HTR-8/SVneo (cell line): ENCODE measurements around the gene DERL3.
A peak's percentile ranks its signal among the peaks of the same experiment; 100 is the strongest.
"Not testable (repeated sequence)": the region's sequence is repeated elsewhere in the genome, so short reads cannot be mapped to it uniquely, and the experiment has no call there.

Source experiments
- DNase-seq: peaks from one replicate; pipeline ENCODE4 v3.0.0; 2011; ENCODE audit warnings: low spot score, mixed read lengths; ENCODE audit not compliant: insufficient read length
- FAIRE-seq: peaks from 2 replicates; lab custom pipeline; 2011; peaks lifted over from hg19 to GRCh38; lab: Jason Lieb, UNC

DERL3 gene

DNA sequence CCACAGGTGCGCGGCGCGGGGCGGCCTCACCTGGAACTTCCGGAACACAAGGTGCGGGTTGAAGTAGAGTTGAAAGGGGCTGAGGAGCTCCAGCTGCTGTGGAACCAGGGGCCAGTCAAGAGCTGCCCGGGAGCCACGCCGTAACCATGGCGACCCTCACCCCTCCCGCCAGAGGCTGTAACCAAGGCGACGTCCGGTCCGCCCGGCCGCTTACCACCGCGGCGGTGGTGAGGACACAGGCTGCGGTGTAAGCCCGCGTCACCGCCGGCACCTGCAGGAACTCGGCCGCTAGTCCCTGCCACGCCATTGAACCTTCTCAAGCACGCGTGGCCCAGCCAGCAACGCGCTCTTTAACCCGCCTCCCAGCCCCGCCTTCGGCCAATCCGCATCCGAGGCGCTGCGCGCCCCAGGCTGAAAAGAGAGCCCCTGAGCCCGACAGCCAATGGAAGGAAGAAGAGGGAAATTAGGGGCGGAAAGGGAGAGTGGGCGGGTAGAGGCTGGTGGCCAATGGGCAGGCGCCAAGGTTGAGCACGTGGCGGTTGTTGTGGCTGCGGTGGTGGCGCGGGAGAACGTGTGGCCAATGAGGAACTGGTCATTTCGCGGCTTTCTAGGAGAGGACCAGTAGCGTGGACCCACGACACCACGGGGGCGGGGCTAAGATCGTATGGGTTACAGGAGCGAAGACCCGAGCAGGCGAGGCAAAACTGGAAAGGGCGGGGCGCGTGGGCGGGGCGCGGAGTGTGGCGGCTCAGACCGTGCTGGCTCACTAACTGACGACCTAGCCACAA lies at the start of gene DERL3:
TSS of gene DERL3 (minus strand) at position 326 of the 788 bp plus-strand sequence. CDS start at position 307, 19 bp downstream.
- DNase-seq, result no peak
- no peak for FAIRE-seq

DNA sequence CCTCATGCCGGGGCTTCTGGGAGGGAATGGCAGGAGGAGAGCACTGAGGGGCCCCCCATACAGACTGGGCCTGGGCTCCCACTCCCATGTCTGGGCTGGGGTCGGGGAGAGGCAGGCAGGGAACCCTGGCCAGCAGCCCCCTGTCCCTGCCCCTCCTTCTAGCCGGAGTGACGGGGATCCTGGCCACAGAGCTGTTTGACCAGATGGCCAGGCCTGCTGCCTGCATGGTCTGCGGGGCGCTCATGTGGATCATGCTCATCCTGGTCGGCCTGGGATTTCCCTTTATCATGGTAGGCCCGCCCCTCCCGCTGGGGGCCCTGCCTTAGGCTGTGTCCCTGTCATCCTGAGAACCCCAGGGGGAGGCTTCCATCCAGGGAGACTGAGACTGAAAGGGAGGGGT lies 45.3 kb upstream of the DERL3 start:
- no peak for FAIRE-seq
- no peak for DNase-seq

DNA sequence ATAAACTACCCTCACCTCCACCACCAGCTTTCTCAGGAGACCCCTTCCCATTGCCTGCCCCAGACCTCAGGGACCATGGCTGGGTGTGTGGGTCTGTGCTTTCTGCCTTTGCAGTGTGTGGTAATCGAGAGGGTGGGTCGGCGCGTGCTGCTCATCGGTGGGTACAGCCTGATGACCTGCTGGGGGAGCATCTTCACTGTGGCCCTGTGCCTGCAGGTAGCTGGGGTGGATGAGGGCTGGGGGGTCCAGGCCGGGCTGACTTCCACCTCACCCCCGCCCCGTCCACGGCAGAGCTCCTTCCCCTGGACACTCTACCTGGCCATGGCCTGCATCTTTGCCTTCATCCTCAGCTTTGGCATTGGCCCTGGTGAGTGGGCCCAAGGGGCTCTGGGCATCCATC lies 44.9 kb upstream of the DERL3 start:
- FAIRE-seq (no peak), DNase-seq (no peak)

DNA sequence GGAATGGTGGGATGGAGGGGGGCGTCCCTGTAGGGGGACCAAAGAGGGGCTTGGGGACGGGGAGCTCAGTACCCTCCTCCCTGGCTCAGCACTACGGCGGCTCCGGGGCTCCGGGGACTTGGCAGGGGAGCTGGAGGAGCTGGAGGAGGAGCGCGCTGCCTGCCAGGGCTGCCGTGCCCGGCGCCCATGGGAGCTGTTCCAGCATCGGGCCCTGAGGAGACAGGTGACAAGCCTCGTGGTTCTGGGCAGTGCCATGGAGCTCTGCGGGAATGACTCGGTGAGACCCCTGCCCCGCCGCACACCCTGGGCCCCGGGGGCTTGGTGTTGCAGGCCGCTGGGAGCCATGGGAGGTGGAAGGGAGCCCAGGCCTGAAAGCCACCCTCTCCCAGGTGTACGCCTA lies 43.6 kb upstream of the DERL3 start:
- no peak for DNase-seq
- FAIRE-seq, result no peak

DNA sequence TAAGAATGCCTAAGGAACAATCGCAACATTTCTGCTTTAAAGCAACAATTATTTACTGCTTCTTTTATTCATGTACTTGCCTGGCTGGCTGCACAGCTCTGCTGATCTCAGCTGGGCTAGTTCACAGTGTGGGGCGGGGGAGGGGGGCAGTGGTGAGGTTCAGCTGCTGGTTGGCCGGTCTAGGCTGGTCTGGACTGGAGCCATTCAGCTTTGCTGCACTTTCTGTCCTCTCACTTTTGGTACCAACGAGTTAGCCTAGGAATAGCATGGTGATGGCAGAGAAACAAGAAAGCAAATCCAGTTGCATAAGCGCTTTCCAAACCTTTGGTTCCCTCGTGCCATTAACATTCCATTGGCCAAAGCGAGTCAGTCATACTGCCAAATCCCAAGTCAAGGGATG lies 39.4 kb upstream of the DERL3 start:
- FAIRE-seq (no peak), DNase-seq (no peak)

DNA sequence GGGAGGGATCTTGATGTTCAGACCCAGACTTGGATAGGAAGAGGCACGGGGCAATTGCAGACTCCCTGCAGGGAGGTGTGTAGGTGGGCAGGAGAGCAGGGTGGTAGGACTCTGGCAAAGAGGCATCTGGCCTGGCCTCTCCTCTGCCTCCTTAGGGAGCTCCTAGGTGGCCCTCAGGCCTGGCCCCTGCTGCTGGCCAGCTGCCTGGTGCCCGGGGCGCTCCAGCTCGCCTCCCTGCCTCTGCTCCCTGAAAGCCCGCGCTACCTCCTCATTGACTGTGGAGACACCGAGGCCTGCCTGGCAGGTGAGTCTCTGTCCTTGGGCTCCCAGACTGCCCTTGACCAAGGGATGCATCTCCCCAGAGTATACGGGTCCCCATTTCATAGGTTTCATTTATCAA lies 38.8 kb upstream of the DERL3 start:
- DNase-seq (no peak), FAIRE-seq (no peak)

DNA sequence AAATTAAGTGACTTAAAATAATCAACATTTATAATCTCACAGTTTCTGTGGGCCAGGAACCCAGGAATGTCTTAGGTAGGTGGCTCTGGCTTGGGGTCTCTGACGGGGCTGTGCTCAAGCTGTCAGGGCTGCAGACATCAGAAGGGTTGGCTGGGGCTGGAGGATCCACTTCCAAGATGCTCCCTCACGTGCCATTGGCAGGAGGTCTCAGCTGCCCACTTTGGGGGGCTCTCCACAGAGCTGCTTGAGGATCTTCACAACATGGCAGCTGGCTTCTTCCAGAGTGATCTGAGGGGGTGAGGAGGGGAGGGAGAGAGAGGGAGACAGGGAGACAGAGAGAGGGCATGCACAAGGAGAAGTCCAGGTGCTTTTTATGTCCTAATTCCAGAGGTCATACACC lies 37.0 kb upstream of the DERL3 start:
- FAIRE-seq (no peak), DNase-seq (no peak)

DNA sequence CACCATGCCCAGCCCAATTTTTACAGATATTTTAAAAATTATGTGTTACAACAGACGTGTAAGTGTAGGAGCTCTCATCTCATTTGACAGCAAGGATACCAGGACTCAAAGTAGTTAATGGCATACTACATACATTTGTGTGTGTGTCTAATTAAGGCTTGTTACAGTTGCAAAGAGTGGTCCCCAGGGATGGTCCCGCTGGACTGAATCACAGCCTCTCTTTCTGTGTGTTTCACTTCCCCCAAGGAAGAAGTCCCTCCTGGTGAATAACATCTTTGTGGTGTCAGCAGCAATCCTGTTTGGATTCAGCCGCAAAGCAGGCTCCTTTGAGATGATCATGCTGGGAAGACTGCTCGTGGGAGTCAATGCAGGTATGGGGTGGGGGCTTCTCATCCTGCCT lies 36.1 kb upstream of the DERL3 start:
- FAIRE-seq (no peak), DNase-seq (no peak)

DNA sequence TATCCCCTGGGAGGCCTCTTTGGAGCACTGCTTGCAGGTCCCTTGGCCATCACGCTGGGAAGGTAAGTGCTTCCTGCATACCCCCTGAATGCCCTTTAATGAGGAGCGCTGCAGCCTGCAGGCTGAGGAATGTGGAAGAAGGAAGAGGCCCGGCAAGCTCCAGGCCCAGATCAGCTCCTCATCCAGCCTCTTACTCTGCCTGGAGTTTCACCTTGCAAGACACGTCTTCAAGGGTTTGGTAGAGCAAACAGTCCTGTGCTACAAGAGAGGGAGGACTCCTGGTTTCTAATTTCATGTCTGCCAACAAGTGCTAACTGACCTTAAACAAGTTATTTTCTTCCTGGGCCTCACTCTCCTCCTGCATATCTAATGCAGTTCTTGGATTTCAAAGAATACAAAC lies 29.8 kb upstream of the DERL3 start:
- no peak for FAIRE-seq
- DNase-seq, result no peak

DNA sequence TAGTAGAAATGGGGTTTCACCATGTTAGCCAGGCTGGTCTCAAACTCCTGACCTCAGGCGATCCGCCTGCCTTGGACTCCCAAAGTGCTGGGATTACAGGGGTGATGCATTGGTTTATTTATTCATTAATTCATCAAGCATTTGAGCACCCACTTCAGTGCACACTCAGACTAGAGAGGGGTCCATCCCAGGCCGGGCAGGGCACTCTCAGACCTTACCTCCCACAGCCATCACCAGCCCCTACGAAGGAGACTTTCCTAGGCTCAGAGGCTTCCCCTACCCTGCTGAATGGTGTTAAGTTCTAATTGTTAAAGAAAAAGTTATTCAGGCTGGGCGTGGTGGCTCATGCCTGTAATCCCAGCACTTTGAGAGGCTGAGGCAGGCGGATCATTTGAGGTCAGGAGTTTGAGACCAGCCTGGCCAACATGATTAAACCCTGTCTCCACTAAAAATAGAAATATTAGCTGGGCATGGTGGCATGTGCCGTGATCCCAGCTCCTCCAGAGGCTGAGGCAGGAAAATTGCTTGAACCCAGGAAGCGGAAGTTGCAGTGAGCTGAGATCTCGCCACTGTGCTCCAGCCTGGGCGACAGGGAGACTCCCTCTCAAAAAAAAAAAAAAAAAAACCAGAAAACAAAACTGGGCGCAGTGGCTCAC lies 25.8 kb upstream of the DERL3 start:
- not testable (repeated sequence) for DNase-seq, FAIRE-seq

DNA sequence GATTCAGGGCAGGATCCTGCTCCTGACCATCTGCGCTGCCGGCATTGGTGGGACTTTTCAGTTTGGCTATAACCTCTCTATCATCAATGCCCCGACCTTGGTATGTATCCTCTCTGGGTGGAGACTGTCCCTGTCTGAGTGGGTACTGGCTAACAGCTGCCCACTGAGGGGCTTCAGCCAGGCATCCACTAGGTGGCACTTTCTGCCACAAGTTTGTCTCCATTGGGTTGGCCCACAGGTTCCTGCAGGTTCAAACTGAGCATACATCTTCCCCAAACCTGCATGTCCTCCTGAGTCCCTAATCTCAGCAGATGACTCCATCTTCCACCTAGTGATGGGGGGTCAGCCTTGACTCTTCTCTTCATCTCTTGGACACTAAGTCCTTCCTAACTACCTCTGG lies 23.3 kb upstream of the DERL3 start:
- no peak for FAIRE-seq
- DNase-seq, result peak; percentile 61

DNA sequence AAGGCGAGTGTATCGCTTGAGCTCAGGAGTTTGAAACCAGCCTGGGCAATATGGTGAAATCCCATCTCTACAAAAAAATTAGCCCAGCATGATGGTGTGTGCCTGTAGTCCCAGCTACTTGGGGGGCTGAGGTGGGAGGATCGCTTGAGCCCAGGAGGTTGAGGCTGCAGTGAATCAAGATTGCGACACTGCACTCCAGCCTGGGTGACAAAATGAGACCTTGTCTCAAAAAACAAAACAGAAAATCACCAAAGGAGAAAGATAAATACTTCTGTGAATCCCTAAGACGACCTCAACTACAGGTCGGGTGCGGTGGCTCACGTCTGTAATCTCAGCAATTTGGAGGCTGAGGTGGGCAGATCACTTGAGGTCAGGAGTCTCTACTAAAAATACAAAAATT lies 21.4 kb upstream of the DERL3 start:
- not testable (repeated sequence) for DNase-seq, FAIRE-seq

DNA sequence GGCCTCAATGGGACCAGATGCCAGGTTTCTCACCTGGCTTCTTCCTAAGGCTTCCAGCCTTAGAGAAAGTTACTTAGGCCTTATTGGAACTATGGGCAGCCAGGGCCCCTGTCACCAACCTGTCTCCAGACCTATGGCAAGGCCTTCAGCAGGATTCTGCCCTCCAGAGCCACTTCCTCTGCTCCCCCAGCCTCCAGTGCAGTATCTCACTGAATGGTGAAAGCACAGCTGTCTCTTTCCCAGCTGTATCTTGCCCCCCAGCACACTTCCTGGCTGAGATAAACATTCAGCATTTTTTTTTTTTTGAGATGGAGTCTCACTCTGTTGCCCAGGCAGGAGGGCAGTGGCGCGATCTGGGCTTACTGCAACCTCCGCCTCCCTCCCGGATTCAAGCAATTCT lies 20.4 kb upstream of the DERL3 start:
- FAIRE-seq (no peak), DNase-seq (no peak)

DNA sequence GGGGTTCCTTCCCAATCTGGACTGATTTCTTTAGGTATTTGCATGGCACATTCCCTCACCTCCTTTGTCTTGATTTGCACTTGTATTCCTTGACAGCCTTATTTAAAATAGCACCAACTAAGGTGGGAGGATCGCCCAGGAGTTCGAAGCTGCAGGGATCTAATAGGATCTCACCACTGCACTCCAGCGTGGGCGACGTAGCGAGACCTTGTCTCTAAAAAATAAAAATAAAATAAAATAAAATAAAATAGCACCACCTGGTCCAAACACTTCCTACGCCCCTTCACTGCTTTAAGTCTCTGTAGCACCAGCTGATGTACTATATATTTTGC lies 19.6 kb upstream of the DERL3 start:
- FAIRE-seq, result no peak
- no peak for DNase-seq

DNA sequence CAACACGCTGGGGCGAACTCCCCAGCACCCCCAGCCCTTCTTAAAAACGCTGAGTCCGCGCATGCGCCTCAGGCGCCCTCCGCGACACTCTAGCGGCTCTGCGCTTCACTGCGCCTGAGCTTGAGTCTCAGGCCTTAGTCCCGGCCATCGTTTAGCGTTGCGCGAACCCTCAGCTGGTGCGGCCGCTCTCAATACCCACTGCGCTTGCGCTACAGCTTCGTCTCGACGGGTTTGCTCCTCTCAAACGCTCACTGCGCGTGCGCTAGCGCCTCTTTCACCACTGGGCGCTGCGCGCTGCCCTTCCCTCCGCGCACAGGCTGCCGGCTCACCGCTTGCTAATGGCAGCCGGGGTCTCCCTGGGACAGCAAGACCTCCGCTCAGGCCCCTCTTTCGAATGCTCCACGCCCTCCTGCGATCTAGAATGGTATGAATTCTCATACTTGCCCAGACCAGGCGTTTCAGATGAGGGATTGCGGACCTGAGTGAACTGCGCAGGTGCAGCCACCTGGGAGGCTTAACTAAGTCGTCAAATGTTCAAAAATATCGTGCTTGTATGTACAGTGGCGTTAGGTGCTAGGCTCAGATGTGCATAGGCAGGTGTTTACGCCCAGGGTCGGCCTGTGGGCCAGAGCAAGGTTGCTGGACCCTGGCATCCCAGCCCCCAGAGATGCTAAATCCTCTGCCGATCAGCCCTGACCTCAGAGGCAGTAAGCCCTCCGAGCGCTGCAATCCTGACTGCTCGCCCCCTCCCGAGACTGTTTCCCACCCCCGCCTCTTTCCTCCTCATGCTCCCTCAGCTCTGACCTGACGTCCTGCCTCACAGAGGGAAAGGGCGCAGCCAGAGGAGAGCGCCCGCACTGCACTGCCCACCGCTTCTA lies 19.0 kb upstream of the DERL3 start, which contains the start of gene SLC2A11:
TSS of gene SLC2A11 (plus strand) at position 270 of the 878 bp plus-strand sequence. CDS start at position 395, 125 bp downstream.
- FAIRE-seq, result peak; percentile 77

DNA sequence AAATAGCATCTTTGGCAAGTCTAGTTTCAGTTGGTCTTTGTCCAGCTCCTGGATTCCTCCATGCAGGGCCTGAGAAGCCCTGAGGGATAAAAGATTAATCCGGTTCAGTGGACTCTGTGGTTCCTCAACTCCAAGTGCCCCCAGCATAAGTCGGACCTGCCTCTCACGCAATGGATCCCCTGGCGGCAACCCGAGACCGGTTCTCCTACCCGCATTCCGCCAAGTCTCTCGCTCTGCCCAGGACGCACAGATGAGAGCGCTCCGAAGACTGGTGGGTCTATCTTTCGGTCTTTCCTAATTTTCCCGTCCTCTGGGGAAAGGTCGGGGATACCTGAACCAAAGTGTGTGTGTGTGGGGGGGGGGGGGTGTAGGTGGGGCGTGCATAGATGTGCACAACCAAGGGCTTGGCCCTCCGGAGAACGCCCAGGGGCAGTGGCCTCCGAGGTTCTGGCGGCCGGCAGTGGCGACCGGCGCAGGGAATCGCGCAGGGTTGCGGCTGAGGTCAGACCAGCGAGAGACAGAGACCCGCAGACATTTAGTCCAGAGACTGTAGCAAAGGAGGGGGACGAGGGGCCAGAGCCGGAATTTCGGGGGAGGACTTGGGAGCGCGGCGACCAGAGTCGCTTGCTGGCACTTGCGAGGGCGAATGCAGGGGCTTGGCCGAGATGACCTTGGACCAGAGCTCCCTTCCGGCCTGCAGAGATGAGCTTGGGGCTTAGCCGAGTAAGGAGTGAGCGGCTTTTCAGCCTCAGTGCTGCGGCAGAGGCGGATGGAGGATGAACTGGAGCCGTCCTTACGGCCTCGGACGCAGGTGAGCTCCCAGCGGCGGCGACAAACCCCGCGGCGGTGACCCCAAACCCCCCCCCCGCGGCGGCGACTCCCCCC lies 18.2 kb upstream of the DERL3 start:
- DNase-seq (no peak), FAIRE-seq (no peak)

More for the DNA sequence above, 19.0 kb upstream of the DERL3 start, which contains the start of gene SLC2A11:
- peak; percentile 95 for DNase-seq

DNA sequence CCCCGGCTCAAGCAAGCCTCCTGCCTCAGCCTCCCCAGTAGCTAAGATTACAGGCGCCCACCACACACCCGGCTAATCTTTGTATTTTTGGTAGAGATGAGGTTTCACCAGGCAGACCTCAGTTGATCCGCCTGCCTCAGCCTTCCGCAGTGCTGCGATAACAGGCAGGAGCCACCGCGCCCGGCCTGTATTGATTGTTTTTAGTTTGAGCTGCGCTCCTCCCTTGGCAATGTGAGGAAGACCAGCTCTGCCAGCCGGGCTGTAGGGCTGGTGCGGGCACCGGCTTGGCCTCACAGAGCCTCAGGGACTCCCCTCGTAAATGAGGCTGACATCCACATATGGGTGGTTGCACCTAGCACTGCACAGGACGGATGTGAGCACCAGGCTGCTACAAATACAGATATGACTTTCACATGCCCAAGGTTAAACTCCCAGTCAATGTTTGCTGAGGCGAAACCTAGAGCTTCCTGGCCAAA lies 11.4 kb upstream of the DERL3 start:
- DNase-seq (no peak), FAIRE-seq (no peak)

DNA sequence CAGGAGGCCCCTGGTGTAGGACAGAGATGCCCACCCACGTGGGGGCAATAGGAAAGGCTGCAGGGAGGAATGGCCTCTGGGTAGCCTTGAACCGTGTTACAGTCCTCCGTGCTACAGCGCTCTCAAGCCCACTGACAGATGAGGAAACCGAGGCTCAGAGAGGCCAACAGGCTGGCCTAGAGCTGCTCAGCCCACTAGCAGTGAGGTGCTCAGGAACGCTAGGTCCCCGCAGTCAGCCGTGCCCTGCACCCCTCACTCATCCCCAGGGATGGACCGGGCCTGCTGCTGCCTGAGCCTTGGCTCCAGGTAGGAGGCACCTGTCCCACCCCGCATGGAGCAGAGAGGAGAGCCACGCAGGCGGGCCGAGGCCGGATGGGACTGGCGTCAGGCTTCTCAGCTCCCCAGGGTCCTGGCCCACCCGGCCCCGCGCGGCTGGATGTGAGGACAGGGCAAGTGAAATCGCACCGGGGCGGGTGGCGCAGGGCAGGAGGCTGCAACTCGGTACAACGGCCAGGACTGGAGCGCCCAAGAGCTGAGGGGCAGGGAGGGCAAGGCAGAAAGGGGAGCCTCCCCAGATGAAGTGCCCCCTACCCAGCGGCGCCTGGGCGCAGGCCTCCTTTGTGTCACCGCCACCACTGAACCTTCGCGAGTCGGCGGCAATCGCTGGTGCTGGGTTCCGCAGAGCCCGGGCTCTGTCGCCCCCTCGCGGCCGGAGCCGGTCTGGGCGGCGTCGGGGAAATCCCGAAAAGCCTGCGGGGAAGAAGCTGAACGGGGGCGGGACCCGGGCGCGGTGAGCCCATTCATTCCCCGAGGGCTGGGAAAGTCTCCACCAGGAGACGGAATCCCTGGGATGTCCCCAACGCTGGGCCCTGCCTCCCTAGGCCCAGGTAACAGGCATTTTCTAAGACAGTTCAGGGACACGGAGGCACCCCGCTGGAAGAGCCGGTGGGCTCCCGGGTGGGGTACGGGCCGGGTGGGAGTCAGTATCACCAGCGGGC lies 10.5 kb upstream of the DERL3 start:
- FAIRE-seq (no peak), DNase-seq (peak; percentile 72)
